Measurements from ENCODE around the gene FCER2.

DNA sequence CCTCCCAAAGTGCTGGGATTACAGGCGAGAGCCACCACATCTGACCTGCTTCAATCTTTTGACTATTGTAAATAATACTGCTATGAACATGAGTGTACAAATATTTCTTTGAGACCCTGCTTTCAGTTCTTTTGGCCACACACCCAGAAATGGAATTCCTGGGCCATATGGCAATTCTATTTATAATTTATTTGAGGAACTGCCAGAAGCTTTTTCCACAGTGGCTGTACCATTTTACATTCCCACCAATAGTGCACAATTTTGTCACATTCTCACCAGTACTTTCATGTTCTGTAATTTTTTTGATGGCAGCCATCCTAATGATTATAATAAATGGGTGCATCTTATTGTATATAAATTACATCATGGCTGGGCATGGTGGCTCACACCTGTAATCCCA is 13.7 kb upstream of the FCER2 start:
- TF ChIP-seq, protein P1, sequence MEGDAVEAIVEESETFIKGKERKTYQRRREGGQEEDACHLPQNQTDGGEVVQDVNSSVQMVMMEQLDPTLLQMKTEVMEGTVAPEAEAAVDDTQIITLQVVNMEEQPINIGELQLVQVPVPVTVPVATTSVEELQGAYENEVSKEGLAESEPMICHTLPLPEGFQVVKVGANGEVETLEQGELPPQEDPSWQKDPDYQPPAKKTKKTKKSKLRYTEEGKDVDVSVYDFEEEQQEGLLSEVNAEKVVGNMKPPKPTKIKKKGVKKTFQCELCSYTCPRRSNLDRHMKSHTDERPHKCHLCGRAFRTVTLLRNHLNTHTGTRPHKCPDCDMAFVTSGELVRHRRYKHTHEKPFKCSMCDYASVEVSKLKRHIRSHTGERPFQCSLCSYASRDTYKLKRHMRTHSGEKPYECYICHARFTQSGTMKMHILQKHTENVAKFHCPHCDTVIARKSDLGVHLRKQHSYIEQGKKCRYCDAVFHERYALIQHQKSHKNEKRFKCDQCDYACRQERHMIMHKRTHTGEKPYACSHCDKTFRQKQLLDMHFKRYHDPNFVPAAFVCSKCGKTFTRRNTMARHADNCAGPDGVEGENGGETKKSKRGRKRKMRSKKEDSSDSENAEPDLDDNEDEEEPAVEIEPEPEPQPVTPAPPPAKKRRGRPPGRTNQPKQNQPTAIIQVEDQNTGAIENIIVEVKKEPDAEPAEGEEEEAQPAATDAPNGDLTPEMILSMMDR (IDR thresholded peaks at IDR 0.05): no peak
- TF ChIP-seq POLR2A (IDR thresholded peaks at IDR 0.05): no peak

All from heart left ventricle (tissue), 13 donors.